NCI-H2227 (cell line): Measurements from ENCODE around the gene DAZAP1.

Experiments used
- DNase-seq: peaks from one replicate; lab custom pipeline; 2025; ENCODE audit not compliant: unreplicated experiment; lab: John Stamatoyannopoulos, UW

The DAZAP1 gene

GRCh38 chr19:1424192-1424955 is 17.0 kb downstream of the DAZAP1 start:
- DNase-seq, result peak; percentile 18

GRCh38 chr19:1425102-1425837 is 17.9 kb downstream of the DAZAP1 start:
- no peak for DNase-seq

- no peak for DNase-seq
These were observed 18.5 kb downstream of the DAZAP1 start for GRCh38 chr19:1425902-1426301.

DNA sequence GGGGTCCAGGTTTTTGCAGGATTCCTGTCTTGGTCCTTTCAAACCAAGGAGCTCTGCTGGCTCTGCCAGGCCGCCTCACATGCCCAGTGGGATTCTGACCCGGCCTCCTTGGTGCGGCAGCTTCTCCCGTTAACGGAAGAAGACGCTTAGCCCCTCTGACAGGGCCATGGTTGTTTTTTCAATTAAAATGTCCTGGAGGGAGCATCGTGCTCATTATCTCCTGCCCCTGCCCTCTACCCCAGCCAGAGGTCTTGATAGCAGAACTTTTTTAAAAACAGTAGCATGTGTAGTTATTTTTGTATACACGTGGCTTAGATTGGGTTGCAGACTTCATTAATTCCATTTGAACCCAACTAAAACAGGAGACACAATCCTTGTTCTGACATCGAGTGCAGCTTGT is 19.4 kb downstream of the DAZAP1 start:
- DNase-seq, result no peak

GRCh38 chr19:1427221-1427920 is 20.0 kb downstream of the DAZAP1 start:
- DNase-seq, result no peak

- DNase-seq, result no peak
These were observed 21.5 kb downstream of the DAZAP1 start for GRCh38 chr19:1428738-1429391.

GRCh38 chr19:1429750-1430149 is 22.4 kb downstream of the DAZAP1 start:
- DNase-seq, result no peak

DNA sequence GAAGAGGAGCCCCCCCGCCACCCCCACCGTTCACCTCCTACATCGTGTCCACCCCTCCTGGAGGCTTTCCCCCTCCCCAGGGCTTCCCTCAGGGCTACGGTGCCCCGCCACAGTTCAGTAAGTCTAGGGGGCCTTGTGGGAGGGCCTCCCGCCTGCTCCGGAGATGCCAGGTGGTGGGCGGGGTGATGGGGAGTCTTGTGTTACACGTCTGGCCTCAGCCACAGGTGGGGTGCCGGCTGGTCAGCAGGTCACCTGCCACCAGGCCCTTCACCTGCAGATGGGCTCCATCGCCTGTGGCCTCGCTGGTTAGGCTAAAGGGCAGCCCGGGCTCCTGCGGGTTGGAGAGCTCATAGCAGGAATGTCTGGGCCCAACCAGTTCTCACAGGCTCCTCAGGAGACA is 22.9 kb downstream of the DAZAP1 start:
- DNase-seq, result no peak

- DNase-seq, result no peak
These were observed 24.5 kb downstream of the DAZAP1 start for GRCh38 chr19:1431759-1432506.

GRCh38 chr19:1432507-1432887 is 25.1 kb downstream of the DAZAP1 start:
- DNase-seq, result no peak

DNA sequence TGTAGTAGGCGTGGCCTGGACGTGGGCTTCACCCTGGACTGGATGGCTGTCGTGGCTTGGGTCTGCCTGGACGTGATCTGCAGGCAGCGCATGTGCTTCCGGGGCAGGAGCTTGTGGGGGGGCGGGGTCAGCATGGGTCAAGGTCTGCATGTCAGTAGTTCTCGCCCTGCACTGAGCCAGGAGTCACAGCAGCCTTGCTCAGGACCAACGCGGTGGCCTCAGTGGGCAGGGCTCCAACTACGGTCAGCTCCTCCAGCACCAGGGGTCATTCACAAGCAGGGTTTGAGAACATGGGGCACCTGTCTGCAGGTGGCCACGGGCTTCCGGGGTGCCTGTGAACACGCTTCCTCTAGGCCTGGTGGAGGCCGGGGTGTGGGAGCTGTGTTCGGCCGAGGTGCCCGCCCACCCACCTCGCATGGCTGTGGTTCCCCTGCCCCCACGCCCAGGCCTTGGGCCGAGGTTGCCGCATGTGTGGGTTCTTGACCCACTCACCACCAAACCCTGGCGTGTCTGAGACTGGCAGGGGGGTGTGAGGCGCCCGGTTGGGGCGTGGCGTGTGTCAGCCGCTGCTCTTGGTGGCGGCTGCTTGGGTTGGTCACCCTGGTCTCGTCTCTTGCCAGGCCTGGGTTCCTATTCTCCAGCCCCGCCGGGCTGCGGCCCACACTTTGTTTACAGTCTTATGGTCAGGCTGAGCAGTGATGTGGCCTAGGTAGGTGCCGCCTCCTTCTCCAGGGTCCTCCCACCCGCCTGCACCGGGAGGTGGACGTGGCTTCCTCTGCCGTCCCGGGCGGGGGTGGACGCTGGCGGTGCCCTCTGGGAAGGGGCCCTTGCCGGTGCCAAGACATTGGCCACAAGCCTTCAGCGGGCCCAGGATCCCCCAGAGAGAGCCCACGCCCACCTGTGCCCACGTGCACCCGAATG is 26.0 kb downstream of the DAZAP1 start:
- DNase-seq, result no peak

- no peak for DNase-seq
These were observed 26.6 kb downstream of the DAZAP1 start for GRCh38 chr19:1434040-1434366.

GRCh38 chr19:1434577-1435060 is 27.2 kb downstream of the DAZAP1 start:
- no peak for DNase-seq

- no peak for DNase-seq
These were observed 28.1 kb downstream of the DAZAP1 start for GRCh38 chr19:1435378-1435989.

DNA sequence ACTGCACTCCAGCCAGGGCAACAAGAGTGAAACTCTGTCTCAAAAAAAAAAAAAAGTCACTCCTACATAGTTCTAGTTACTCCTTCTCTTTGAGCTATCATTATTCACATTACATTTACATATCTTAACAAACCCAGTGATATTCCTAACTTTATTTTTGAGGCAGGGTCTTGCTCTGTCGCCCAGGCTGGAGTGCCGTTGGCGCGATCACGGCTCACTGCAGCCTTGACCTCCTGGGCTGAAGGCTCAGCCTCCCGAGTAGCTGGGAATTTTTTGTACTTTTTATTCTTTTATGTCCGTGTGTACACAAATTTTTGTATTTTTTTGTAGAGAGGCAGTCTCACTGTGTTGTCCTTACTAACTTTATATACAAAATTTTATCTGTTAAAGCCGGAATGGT is 30.2 kb downstream of the DAZAP1 start:
- no peak for DNase-seq

GRCh38 chr19:1438035-1438932 is 30.9 kb downstream of the DAZAP1 start, which contains the start of gene RPS15:
Gene RPS15, plus strand, starts transcription at chr19:1438396. Its CDS starts 30 bp downstream, at chr19:1438426.
- peak; percentile 94 for DNase-seq

GRCh38 chr19:1438933-1439354 is 31.6 kb downstream of the DAZAP1 start:
- DNase-seq, result no peak
